ENCODE results near the gene UBE2C.

The UBE2C gene

DNA sequence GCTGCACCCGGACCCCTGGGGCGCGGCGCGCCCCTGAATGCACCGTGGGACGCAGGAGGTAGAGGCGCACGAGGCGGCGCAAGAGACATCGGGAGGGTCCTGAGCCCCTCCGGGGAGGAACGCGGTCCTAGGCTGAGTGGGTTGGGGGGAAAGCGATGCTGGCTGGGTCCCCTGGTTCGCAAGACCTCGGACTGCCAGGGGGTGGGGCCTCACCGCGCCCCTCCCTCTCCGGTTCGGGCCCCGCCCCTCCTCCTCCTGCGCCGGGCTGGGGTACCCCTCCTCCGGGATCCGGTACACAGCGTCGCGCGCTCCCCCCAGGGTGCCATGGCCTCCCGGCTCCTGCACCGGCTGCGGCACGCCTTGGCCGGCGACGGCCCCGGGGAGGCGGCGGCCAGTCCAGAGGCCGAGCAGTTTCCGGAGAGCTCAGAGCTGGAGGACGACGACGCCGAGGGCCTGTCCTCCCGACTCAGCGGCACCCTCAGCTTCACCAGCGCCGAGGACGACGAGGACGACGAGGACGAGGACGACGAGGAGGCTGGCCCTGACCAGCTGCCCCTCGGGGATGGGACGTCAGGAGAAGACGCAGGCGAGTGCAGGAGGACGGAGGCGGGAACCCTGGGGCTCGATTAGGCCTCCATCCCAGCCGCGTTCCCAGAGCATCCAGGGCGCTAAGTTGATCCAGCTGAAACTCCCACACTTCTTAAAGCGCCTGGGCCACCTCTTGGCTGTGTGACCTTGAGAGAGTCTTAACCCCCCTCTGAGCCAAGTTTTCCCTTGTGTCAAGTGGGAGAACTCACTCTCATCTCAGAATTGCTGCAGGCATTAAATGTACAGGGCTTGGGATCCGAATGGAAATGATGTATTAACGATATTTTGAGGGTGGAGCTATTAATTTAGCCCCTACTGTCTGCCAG is 21.7 kb downstream of the UBE2C start:
- DNase-seq = peak; percentile 46 to 57

GRCh38 chr20:45834797-45835161 is 22.3 kb downstream of the UBE2C start:
- DNase-seq = no peak

GRCh38 chr20:45835329-45835765 is 22.9 kb downstream of the UBE2C start:
- no peak for DNase-seq

- DNase-seq = no peak
Observed at GRCh38 chr20:45835825-45836224, 23.4 kb downstream of the UBE2C start.

GRCh38 chr20:45836841-45837240 is 24.4 kb downstream of the UBE2C start:
- DNase-seq = no peak

DNA sequence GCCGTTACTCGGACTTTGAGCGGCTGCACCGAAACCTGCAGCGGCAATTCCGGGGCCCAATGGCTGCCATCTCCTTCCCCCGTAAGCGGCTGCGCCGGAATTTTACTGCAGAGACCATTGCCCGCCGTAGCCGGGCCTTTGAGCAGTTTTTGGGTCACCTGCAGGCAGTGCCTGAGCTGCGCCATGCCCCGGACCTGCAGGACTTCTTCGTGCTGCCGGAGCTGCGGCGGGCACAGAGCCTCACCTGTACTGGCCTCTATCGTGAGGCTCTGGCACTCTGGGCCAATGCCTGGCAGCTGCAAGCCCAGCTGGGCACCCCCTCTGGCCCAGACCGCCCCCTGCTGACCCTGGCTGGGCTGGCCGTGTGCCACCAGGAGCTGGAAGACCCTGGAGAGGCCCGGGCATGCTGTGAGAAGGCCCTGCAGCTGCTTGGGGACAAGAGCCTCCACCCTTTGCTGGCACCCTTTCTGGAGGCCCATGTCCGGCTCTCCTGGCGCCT is 28.3 kb downstream of the UBE2C start:
- DNase-seq = no peak

DNA sequence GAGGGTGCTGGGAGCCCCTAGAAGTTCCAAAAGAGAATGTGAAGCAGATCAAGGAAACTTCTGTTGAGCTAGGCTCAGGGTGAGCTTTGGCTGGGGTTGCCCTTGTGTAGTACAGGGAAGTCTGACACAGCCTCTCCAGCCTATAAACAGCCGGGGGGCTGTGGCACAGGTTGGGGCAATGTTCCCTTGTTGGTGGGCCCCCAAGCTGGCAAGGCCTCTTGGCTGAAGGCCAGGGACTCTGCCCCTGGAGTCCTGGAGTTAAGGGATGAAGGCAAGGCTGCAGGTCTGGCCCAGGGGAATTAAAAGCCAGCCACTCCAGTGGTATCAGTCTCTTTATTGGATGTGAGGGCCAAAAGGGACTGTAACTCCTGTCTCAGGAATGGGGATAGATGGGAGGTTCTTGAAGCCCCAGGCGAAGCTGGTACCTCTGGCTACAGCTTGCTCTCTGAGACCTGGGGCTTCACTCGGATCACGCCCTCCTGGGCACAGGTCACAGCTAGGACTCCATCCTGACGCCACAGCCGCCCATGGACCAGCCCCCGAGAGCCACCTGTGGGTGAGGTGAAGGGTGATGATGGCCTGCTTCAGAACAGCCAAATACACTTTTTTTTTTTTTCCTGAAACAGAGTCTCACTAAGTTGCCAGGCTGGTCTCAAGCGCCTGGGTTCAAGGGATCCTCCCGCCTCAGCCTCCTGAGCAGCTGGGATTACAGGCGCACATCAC is 29.1 kb downstream of the UBE2C start:
- DNase-seq = no peak

- DNase-seq = no peak
Observed at GRCh38 chr20:45842169-45842812, 29.8 kb downstream of the UBE2C start.

DNA sequence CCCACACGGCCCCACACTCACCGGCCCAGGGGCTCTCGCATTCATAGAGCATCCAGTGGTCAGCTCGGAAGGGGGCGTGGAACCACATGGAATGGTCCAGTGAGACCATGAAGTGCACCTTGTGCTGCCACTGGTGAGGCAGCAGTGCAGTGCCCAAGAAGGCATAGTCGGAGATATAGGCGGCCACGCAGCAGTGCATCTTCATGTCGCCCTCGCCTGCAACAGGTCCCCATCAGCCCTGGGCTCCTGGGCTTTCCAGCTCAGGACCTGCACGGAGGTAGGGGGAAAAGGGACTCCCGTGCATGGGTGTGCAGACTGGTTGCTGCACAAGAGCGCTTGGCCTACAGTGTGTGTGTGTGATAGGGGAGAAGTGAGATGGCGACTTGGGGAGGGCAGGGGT is 31.1 kb downstream of the UBE2C start:
- DNase-seq = no peak

- DNase-seq = no peak
Observed at GRCh38 chr20:45845452-45845851, 33.0 kb downstream of the UBE2C start.

DNA sequence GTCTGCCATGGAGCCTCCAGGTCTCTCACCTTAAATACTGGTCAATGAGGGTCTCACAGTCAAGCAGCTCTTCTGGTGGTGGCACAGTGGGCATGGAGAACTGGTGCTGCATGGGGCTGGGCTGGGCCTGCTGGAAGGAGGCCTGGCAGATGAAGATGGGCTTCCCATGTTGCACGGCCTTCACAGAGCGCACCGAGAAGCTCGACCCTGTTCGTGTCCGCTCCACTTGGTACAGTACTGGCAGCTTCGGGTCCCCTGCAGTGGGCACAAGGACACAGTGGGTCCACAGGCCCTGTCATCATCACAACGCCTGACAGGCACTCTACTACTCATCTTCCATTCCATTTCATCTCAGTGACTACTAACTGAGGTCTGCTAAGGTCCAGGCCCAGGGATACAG is 36.0 kb downstream of the UBE2C start:
- DNase-seq = no peak

GRCh38 chr20:45848969-45849582 is 36.6 kb downstream of the UBE2C start:
- DNase-seq = no peak

- no peak for DNase-seq
Observed at GRCh38 chr20:45850238-45850637, 37.8 kb downstream of the UBE2C start.

GRCh38 chr20:45850926-45851325 is 38.5 kb downstream of the UBE2C start:
- no peak for DNase-seq

- no peak for DNase-seq
Observed at GRCh38 chr20:45851501-45851900, 39.1 kb downstream of the UBE2C start.

GRCh38 chr20:45852326-45852725 is 39.9 kb downstream of the UBE2C start:
- DNase-seq = no peak

DNA sequence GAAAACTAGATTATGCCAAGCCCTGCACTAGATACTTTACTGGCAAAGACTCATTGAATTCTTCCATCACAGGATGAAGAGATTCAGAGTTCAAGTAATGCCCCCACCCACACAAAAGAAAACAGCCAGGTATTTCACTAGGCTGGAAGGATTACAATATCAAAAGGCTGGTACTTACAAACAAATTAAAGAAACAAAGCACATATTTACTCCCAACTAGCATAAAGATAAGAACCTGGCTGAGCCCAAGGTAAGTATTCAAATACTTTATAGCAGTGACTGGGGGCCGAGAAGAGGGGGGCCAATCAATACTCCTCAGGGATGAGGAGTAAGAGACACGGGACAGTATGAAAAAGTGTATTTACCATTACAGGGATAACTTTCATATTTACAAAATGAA is 41.0 kb downstream of the UBE2C start:
- no peak for DNase-seq

DNA sequence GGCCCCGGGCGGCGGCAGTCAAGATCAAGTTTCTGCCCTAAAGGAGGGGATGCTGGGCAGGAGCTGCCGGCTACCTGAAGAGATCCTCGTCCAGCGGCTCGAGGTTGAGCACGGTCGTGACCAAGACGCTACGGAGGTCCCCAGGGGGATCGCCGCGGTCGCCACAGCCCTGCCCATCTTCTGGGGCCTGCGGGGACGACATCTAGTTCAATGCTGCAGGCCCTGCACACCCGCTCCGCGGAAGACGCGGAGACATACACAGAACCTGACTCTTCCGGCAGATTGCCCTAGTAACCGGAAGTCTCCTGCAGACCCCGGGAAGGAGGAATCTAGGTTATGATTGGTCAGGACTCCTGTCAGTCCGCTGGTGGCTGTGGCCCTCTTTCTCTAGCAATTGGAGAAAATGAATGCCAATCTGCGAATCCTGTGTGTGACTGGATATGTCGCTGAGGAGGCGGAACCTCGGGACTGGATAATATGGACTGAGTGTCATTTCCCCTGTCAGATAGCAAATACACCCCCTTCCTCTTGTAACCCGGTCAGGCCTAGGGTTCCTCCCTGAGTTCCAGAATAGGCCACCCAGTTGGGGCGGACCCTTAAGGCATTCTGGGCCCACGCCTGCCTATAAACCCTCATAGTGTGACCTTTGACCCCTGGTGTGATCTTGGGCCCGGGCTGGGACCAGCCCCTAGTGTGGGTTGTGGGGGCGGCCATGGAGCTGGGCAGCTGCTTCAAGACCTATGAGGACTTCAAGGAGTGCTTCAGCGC is 44.9 kb downstream of the UBE2C start, which contains the start of the genes ACOT8 and ZSWIM3:
ACOT8 (minus strand) TSS at position 279 of the 768 bp plus-strand sequence; CDS start at position 202, 77 bp downstream.
ZSWIM3 (plus strand) TSS at position 501 of the 768 bp plus-strand sequence; CDS start at position 713, 212 bp downstream.
- DNase-seq = peak; percentile 89 to 93

DNA sequence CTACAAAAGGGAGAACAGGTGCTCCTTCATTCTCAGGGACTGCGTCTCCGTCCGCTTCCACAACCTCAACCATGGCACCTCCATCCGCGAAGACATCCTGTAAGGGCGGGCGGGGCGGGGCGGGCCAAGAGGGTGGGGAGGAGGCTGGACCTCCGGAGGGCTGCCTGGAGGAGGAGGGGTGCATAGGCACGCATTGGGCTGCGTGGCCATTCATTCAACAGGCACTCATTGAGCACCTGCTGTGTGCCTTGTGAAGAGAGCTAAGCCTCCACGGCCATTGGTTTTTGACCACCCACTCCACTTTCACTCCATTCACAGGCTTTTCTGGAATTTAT is 45.4 kb downstream of the UBE2C start:
- DNase-seq = peak; percentile 54 to 60

GRCh38 chr20:45859916-45860315 is 47.5 kb downstream of the UBE2C start:
- no peak for DNase-seq

GRCh38 chr20:45860560-45861220 is 48.2 kb downstream of the UBE2C start:
- no peak for DNase-seq
